Keratinocyte (primary cell): ENCODE measurements around the gene SMCO4. TPM values are rescaled to one million over a fixed set of nuclear protein-coding genes. Genes with fewer than 3 reads are reported as not detected.
"Not testable (repeated sequence)": the region's sequence is repeated elsewhere in the genome, so short reads cannot be mapped to it uniquely, and the experiment has no call there.

Experiments
- DNase-seq: peaks from one replicate; pipeline ENCODE4 v3.0.0-alpha.2; 2011; ENCODE audit warnings: low read depth, missing footprints, low spot score
- FAIRE-seq: peaks from 2 replicates; lab custom pipeline; 2011; peaks lifted over from hg19 to GRCh38; lab: Jason Lieb, UNC
- H2AFZ ChIP-seq: 2 replicates; pipeline ENCODE4 v1.6.0; 2012; ENCODE audit warnings: low read length, control low read depth, inconsistent platforms; ENCODE audit not compliant: control insufficient read depth
- H3K27ac ChIP-seq: 2 replicates; pipeline ENCODE4 v1.5.1; 2011; ENCODE audit warnings: low read length; ENCODE audit not compliant: control insufficient read depth, insufficient read depth
- H3K27me3 ChIP-seq: 3 replicates; pipeline ENCODE4 v1.6.0; 2011; ENCODE audit warnings: low read length; ENCODE audit not compliant: control insufficient read depth, insufficient read depth; ENCODE audit errors: extremely low read depth
- H3K36me3 ChIP-seq, 2 experiments: 2 replicates in 1 of 2; 3 replicates in 1 of 2; pipeline ENCODE4 v1.5.1; 2011; ENCODE audit warnings: low read length in 2 of 2, mild to moderate bottlenecking in 1 of 2; ENCODE audit not compliant: control insufficient read depth in 2 of 2, insufficient read depth in 2 of 2; ENCODE audit errors: extremely low read depth in 1 of 2
- H3K4me1 ChIP-seq: 3 replicates; pipeline ENCODE4 v1.5.1; 2011; ENCODE audit warnings: low read length; ENCODE audit not compliant: control insufficient read depth, insufficient read depth; ENCODE audit errors: extremely low read depth
- H3K4me2 ChIP-seq: 3 replicates; pipeline ENCODE4 v1.6.0; 2011; ENCODE audit warnings: low read depth, low read length; ENCODE audit not compliant: control insufficient read depth, insufficient read depth; ENCODE audit errors: extremely low read depth
- H3K4me3 ChIP-seq, 3 experiments: fragments of 200-600 bp in 1 of 3; sonication (generic) in 1 of 3; 2 replicates in 2 of 3; 3 replicates in 1 of 3; pipeline ENCODE4 v1.5.1; 2011 to 2016; ENCODE audit warnings: low read length in 3 of 3, mild to moderate bottlenecking in 3 of 3, control low read depth in 2 of 3, inconsistent platforms in 1 of 3, low read depth in 1 of 3, mixed read lengths in 1 of 3, mixed run types in 1 of 3, moderate library complexity in 1 of 3; ENCODE audit not compliant: control insufficient read depth in 2 of 3, insufficient read depth in 2 of 3; ENCODE audit errors: extremely low read depth in 1 of 3
- H3K79me2 ChIP-seq: 2 replicates; pipeline ENCODE4 v1.6.0; 2012; ENCODE audit warnings: low read length; ENCODE audit not compliant: control insufficient read depth, insufficient read depth
- H3K9ac ChIP-seq: 3 replicates; pipeline ENCODE4 v1.6.0; 2011; ENCODE audit warnings: low read length; ENCODE audit not compliant: control insufficient read depth, insufficient read depth; ENCODE audit errors: extremely low read depth
- H3K9me1 ChIP-seq: 3 replicates; pipeline ENCODE4 v1.6.0; 2011; ENCODE audit warnings: low read length; ENCODE audit not compliant: control insufficient read depth, insufficient read depth; ENCODE audit errors: extremely low read depth
- H3K9me3 ChIP-seq: 2 replicates; pipeline ENCODE4 v1.5.1; 2012; ENCODE audit warnings: low read depth, low read length; ENCODE audit not compliant: control insufficient read depth
- H4K20me1 ChIP-seq: 3 replicates; pipeline ENCODE4 v1.6.0; 2011; ENCODE audit warnings: low read length; ENCODE audit not compliant: control insufficient read depth, insufficient read depth; ENCODE audit errors: extremely low read depth
- EZH2 ChIP-seq: IDR thresholded peaks from one replicate; pipeline ENCODE4 v1.6.1; 2012; ENCODE audit warnings: inconsistent platforms, mild to moderate bottlenecking, low read length, moderate library complexity
- dilution Hi-C: fragments of 300-500 bp; cut with MboI; formaldehyde crosslinking; loops from one replicate; pipeline ENCODE4 v1.7.0; 2020; ENCODE audit warnings: low sequenced_read_pairs; ENCODE audit not compliant: extremely low pct_ligation_motif_present
- polyA plus RNA-seq, 5 experiments: library from polyadenylated mRNA; depleted of rRNA in 3 of 5; stranded (reverse) in 3 of 5; stranded (forward) in 1 of 5; unstranded in 1 of 5; fragments of >200 nt; gene quantifications; 1 replicate in 1 of 5; 2 replicates in 3 of 5; 3 replicates in 1 of 5; pipeline versions ENCODE4 v1.2.1 to v1.2.3, GENCODE V29; 2011 to 2012; ENCODE audit warnings: missing spikeins in 2 of 5, low read depth in 1 of 5, low replicate concordance in 1 of 5
- TF ChIP-seq, protein P1 (sequence below), 3 experiments: IDR thresholded peaks in 1 of 3; conservative IDR thresholded peaks in 1 of 3; optimal IDR thresholded peaks in 1 of 3; 2 replicates in 2 of 3; 3 replicates in 1 of 3; pipeline versions ENCODE3 to v1.5.1; 2011; ENCODE audit warnings: low read length in 3 of 3, mild to moderate bottlenecking in 3 of 3, moderate library complexity in 2 of 3, control low read depth in 1 of 3, inconsistent platforms in 1 of 3; ENCODE audit not compliant: insufficient read depth in 2 of 3; ENCODE audit errors: extremely low read depth in 1 of 3

SMCO4 gene
- polyA plus RNA-seq, 1 donor (not counting 4 experiments of a cell fraction or from before 2014, with no cell fraction given) = 1.5 TPM

DNA sequence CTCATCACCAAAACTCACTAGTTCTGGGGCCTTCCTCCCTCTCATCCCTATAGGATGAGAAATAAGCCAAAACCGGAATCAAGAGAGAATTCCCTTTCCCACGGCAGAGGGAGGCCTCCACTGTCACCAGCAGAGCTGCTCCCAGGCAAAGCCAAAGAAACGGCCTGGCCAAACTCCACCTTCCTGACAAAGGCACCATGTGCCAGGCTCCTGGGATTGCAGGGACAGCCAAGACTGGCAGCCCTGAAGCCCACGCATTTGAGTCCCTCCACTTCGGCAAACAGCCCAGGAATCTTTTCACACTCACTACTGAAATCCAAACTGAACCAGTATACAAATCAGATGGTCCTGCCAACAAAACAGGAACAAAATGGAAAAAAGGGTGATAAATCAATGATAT is 6.1 kb downstream of the SMCO4 start:
- Histone ChIP-seq H3K79me2 (no peaks in the 10 kb centered on the region), H3K36me3 (no peaks in the 10 kb centered on the region), H3K27ac (no peak overlapping the region), H3K9me3 (no peaks in the 10 kb centered on the region), H3K4me3 (no peak overlapping the region), H3K9ac (no peak overlapping the region), H3K27me3 (peaks cover 3% of the 10 kb centered on the region), H3K4me2 (no peak overlapping the region), H2AFZ (no peak overlapping the region), H3K9me1 (no peaks in the 10 kb centered on the region), H3K4me1 (peaks cover 8% of the 10 kb centered on the region), H4K20me1 (no peaks in the 10 kb centered on the region)
- FAIRE-seq (no peak), DNase-seq (no peak)
- TF ChIP-seq, protein P1, sequence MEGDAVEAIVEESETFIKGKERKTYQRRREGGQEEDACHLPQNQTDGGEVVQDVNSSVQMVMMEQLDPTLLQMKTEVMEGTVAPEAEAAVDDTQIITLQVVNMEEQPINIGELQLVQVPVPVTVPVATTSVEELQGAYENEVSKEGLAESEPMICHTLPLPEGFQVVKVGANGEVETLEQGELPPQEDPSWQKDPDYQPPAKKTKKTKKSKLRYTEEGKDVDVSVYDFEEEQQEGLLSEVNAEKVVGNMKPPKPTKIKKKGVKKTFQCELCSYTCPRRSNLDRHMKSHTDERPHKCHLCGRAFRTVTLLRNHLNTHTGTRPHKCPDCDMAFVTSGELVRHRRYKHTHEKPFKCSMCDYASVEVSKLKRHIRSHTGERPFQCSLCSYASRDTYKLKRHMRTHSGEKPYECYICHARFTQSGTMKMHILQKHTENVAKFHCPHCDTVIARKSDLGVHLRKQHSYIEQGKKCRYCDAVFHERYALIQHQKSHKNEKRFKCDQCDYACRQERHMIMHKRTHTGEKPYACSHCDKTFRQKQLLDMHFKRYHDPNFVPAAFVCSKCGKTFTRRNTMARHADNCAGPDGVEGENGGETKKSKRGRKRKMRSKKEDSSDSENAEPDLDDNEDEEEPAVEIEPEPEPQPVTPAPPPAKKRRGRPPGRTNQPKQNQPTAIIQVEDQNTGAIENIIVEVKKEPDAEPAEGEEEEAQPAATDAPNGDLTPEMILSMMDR (optimal IDR thresholded peaks at IDR 0.05 in 1 of 3, IDR thresholded peaks at IDR 0.05 in 1 of 3, conservative IDR thresholded peaks at IDR 0.05 in 1 of 3; ENCODE audit: extremely low read depth in 1 of 3, insufficient read depth in 2 of 3, low read length in 3 of 3) = no peak
- TF ChIP-seq EZH2 = no peak
- dilution Hi-C loops = no loop called here

GRCh38 chr11:93536101-93536861 is 6.9 kb downstream of the SMCO4 start:
- no peak overlapping the region for H3K27ac ChIP-seq
- H3K4me2 ChIP-seq = no peak overlapping the region
- H4K20me1 ChIP-seq = no peaks in the 10 kb centered on the region
- no peak overlapping the region for H2AFZ ChIP-seq
- no peaks in the 10 kb centered on the region for H3K36me3 ChIP-seq
- peaks cover 8% of the 10 kb centered on the region for H3K4me1 ChIP-seq
- no peak overlapping the region for H3K9ac ChIP-seq
- H3K27me3 ChIP-seq = peaks cover 3% of the 10 kb centered on the region
- no peak for DNase-seq
- H3K9me1 ChIP-seq = no peaks in the 10 kb centered on the region
- TF ChIP-seq, protein P1 (optimal IDR thresholded peaks at IDR 0.05 in 1 of 3, IDR thresholded peaks at IDR 0.05 in 1 of 3, conservative IDR thresholded peaks at IDR 0.05 in 1 of 3; ENCODE audit: extremely low read depth in 1 of 3, insufficient read depth in 2 of 3, low read length in 3 of 3) = no peak
- no peak for TF ChIP-seq EZH2
- dilution Hi-C loops = no loop called here
- H3K79me2 ChIP-seq = no peaks in the 10 kb centered on the region
- no peak for FAIRE-seq
- no peaks in the 10 kb centered on the region for H3K9me3 ChIP-seq
- no peak overlapping the region for H3K4me3 ChIP-seq

GRCh38 chr11:93535578-93535977 is 7.6 kb downstream of the SMCO4 start:
- H3K9me3 ChIP-seq, H4K20me1 ChIP-seq, DNase-seq: not testable (repeated sequence)

More at GRCh38 chr11:93535578-93535977, 7.6 kb downstream of the SMCO4 start:
- dilution Hi-C loops, H3K4me1 ChIP-seq, H3K79me2 ChIP-seq, H3K4me2 ChIP-seq, H3K27me3 ChIP-seq, H3K4me3 ChIP-seq, H3K36me3 ChIP-seq, H2AFZ ChIP-seq, H3K9ac ChIP-seq, H3K9me1 ChIP-seq, H3K27ac ChIP-seq: not testable (repeated sequence)
- FAIRE-seq = peak; percentile 17
